SK-N-SH treated with all-trans-retinoic acid at 6 μM for 48 hours (cell line): ENCODE results near the gene AKAP7.

Experiments used
- ATAC-seq: fragments of 200-7000 bp; cut with Tn5 transposase; 3 replicates; pipeline ENCODE4 v1.9.1; 2020; ENCODE audit warnings: mild to moderate bottlenecking, moderate library complexity
- ARNTL ChIP-seq: fragments of 450-650 bp; formaldehyde crosslinking; IDR thresholded peaks from 2 replicates; pipeline ENCODE4 v1.5.0; 2020; ENCODE audit warnings: low read depth, mild to moderate bottlenecking, moderate library complexity, borderline replicate concordance
- BACH2 ChIP-seq: fragments of 250-450 bp; sonication (Bioruptor Pico); IDR thresholded peaks from 2 replicates; pipeline ENCODE4 v1.9.0; 2021; ENCODE audit warnings: mild to moderate bottlenecking, borderline replicate concordance
- CREB5 ChIP-seq: fragments of 250-450 bp; sonication (Bioruptor Pico); IDR thresholded peaks from 2 replicates; pipeline ENCODE4 v1.5.1; 2020; ENCODE audit warnings: low read depth, mild to moderate bottlenecking, moderate library complexity
- CSDC2 ChIP-seq: fragments of 250-450 bp; sonication (Bioruptor Pico); IDR thresholded peaks from 2 replicates; pipeline ENCODE4 v1.5.0; 2020; ENCODE audit warnings: mild to moderate bottlenecking, moderate library complexity
- CSRNP3 ChIP-seq: fragments of 250-450 bp; sonication (Bioruptor Pico); IDR thresholded peaks from 2 replicates; pipeline ENCODE4 v1.5.1; 2021; ENCODE audit warnings: mild to moderate bottlenecking, moderate library complexity
- ESRRG ChIP-seq: fragments of 250-450 bp; sonication (Bioruptor Pico); IDR thresholded peaks from 2 replicates; pipeline ENCODE4 v1.6.1; 2021; ENCODE audit warnings: mild to moderate bottlenecking
- GLIS3 ChIP-seq: fragments of 250-450 bp; sonication (Bioruptor Pico); IDR thresholded peaks from 2 replicates; pipeline ENCODE4 v1.5.0; 2020; ENCODE audit warnings: mild to moderate bottlenecking, moderate library complexity
- OSR1 ChIP-seq: fragments of 250-450 bp; sonication (Bioruptor Pico); IDR thresholded peaks from 2 replicates; pipeline ENCODE4 v1.8.0; 2022; ENCODE audit warnings: moderate library complexity, mild to moderate bottlenecking, inconsistent platforms
- PATZ1 ChIP-seq: fragments of 250-450 bp; sonication (Bioruptor Pico); IDR thresholded peaks from 2 replicates; pipeline ENCODE4 v1.8.0; 2020; ENCODE audit warnings: mild to moderate bottlenecking, moderate library complexity, borderline replicate concordance
- POU6F1 ChIP-seq: fragments of 250-450 bp; sonication (Bioruptor Pico); IDR thresholded peaks from 2 replicates; pipeline ENCODE4 v1.8.0; 2021; ENCODE audit warnings: low read depth, mild to moderate bottlenecking, moderate library complexity, borderline replicate concordance
- PPARA ChIP-seq: fragments of 250-450 bp; sonication (Bioruptor Pico); IDR thresholded peaks from 2 replicates; pipeline ENCODE4 v1.5.0; 2020; ENCODE audit warnings: mild to moderate bottlenecking, borderline replicate concordance
- RARB ChIP-seq: fragments of 250-450 bp; sonication (Bioruptor Pico); IDR thresholded peaks from 2 replicates; pipeline ENCODE4 v1.8.0; 2021; ENCODE audit warnings: mild to moderate bottlenecking, moderate library complexity
- SNAI2 ChIP-seq: fragments of 250-450 bp; sonication (Bioruptor Pico); IDR thresholded peaks from 2 replicates; pipeline ENCODE4 v1.5.0; 2020; ENCODE audit warnings: mild to moderate bottlenecking, moderate library complexity
- TCF4 ChIP-seq: fragments of 250-450 bp; sonication (Bioruptor Pico); IDR thresholded peaks from 2 replicates; pipeline ENCODE4 v1.8.0; 2021; ENCODE audit warnings: mild to moderate bottlenecking, moderate library complexity, borderline replicate concordance
- TOX ChIP-seq: fragments of 250-450 bp; sonication (Bioruptor Pico); IDR thresholded peaks from 2 replicates; pipeline ENCODE4 v1.8.0; 2021; ENCODE audit warnings: mild to moderate bottlenecking, moderate library complexity, borderline replicate concordance
- ZC3H10 ChIP-seq: fragments of 250-450 bp; sonication (Bioruptor Pico); IDR thresholded peaks from 2 replicates; pipeline ENCODE4 v1.5.1; 2021; ENCODE audit warnings: mild to moderate bottlenecking, moderate library complexity
- ZFP3 ChIP-seq: fragments of 250-450 bp; sonication (Bioruptor Pico); IDR thresholded peaks from 2 replicates; pipeline ENCODE4 v1.5.0; 2020; ENCODE audit warnings: mild to moderate bottlenecking, moderate library complexity
- ZFP30 ChIP-seq: fragments of 450-650 bp; formaldehyde crosslinking; IDR thresholded peaks from 2 replicates; pipeline ENCODE4 v1.5.0; 2022; ENCODE audit warnings: mild to moderate bottlenecking, moderate library complexity
- ZNF565 ChIP-seq: fragments of 450-650 bp; formaldehyde crosslinking; conservative IDR thresholded peaks from 2 replicates; pipeline ENCODE4 v1.5.0; 2020; ENCODE audit warnings: low read depth, mild to moderate bottlenecking, moderate library complexity
- ZNF70 ChIP-seq: fragments of 450-650 bp; formaldehyde crosslinking; IDR thresholded peaks from 2 replicates; pipeline ENCODE4 v1.5.0; 2020; ENCODE audit warnings: mild to moderate bottlenecking, moderate library complexity
- ZNF8 ChIP-seq: fragments of 450-650 bp; formaldehyde crosslinking; IDR thresholded peaks from 2 replicates; pipeline ENCODE4 v1.5.0; 2020; ENCODE audit warnings: mild to moderate bottlenecking, moderate library complexity

AKAP7 gene

GRCh38 chr6:131290955-131291354 is 155.7 kb downstream of the AKAP7 start (continued):
- TF ChIP-seq CREB5 (CRISPR knock-in tag) (no peak), ZFP3 (CRISPR knock-in tag) (no peak), ZFP30 (CRISPR knock-in tag) (no peak), ZC3H10 (CRISPR knock-in tag) (no peak), SNAI2 (CRISPR knock-in tag) (no peak)

GRCh38 chr6:131292145-131292938 is 157.1 kb downstream of the AKAP7 start:
- TF ChIP-seq ESRRG (CRISPR knock-in tag) (no peak), ZFP30 (CRISPR knock-in tag) (no peak), TOX (CRISPR knock-in tag) (no peak), BACH2 (CRISPR knock-in tag) (no peak), ZNF70 (CRISPR knock-in tag) (no peak)
- ATAC-seq: no peak

- ATAC-seq: no peak
- TF ChIP-seq ZC3H10 (CRISPR knock-in tag) (no peak), ARNTL (CRISPR knock-in tag) (no peak), PPARA (CRISPR knock-in tag) (no peak), ZFP3 (CRISPR knock-in tag) (no peak), CREB5 (CRISPR knock-in tag) (no peak), CSDC2 (CRISPR knock-in tag) (no peak), SNAI2 (CRISPR knock-in tag) (no peak), GLIS3 (CRISPR knock-in tag) (no peak), ZNF565 (CRISPR knock-in tag) (no peak), ESRRG (CRISPR knock-in tag) (no peak), RARB (CRISPR knock-in tag) (no peak), ZNF8 (no peak), POU6F1 (no peak), OSR1 (no peak), CSRNP3 (no peak), BACH2 (CRISPR knock-in tag) (no peak)
These were observed 158.2 kb downstream of the AKAP7 start for GRCh38 chr6:131293472-131293911.

- ATAC-seq: no peak
- TF ChIP-seq ZNF8: no peak
- no peak for TF ChIP-seq BACH2 (CRISPR knock-in tag)
- TF ChIP-seq ZC3H10 (CRISPR knock-in tag): no peak
- TF ChIP-seq OSR1: no peak
- TF ChIP-seq CSDC2 (CRISPR knock-in tag): no peak
- no peak for TF ChIP-seq ESRRG (CRISPR knock-in tag)
- TF ChIP-seq CSRNP3: no peak
- no peak for TF ChIP-seq PATZ1 (CRISPR knock-in tag)
- TF ChIP-seq POU6F1: no peak
- TF ChIP-seq GLIS3 (CRISPR knock-in tag): no peak
- no peak for TF ChIP-seq ZNF70 (CRISPR knock-in tag)
- TF ChIP-seq RARB (CRISPR knock-in tag): no peak
- TF ChIP-seq TCF4: no peak
- no peak for TF ChIP-seq ARNTL (CRISPR knock-in tag)
- TF ChIP-seq ZNF565 (CRISPR knock-in tag): no peak
These were observed 159.8 kb downstream of the AKAP7 start for GRCh38 chr6:131295081-131295480.
